SK-N-SH (cell line): ENCODE measurements around the gene SFMBT2. TPM values are rescaled to one million over a fixed set of nuclear protein-coding genes. Genes with fewer than 3 reads are reported as not detected.

ENCODE experiments used
- CTCF ChIA-PET: fragments of 300-600, 350-600 bp; formaldehyde crosslinking; extraction: SDS; loops from one replicate; lab custom pipeline; 2021; lab: Yijun Ruan, JAX
- POLR2A ChIA-PET: fragments of 350-600 bp; sonication (Branson Sonifier 250); formaldehyde crosslinking; extraction: SDS; loops from one replicate; lab custom pipeline; 2020; ENCODE audit warnings: antibody characterized with exemption, inconsistent platforms; lab: Yijun Ruan, JAX
- DNase-seq: peaks from one replicate; pipeline ENCODE4 v3.0.0; 2012
- H2AFZ ChIP-seq: fragments of 200-600 bp; sonication (generic); 2 replicates; pipeline ENCODE4 v1.8.1; 2016; ENCODE audit warnings: antibody characterized with exemption, mild to moderate bottlenecking, low read depth
- H3F3A ChIP-seq: fragments of 200-600 bp; sonication (generic); replicated peaks from 2 replicates; pipeline ENCODE3; 2016; ENCODE audit warnings: antibody characterized with exemption, mild to moderate bottlenecking; ENCODE audit not compliant: insufficient read depth
- H3K27ac ChIP-seq, 2 experiments: fragments of 200-500 bp in 1 of 2; fragments of 200-600 bp in 1 of 2; sonication (Bioruptor generic) in 1 of 2; sonication (generic), shearing (Covaris generic) in 1 of 2; 2 replicates each; pipeline versions ENCODE4 v1.5.1 to v1.6.1; 2014 to 2016; ENCODE audit warnings: low read depth in 2 of 2, inconsistent platforms in 1 of 2, low read length in 1 of 2, mild to moderate bottlenecking in 1 of 2, mixed read lengths in 1 of 2
- H3K27me3 ChIP-seq: fragments of 200-600 bp; sonication (generic), shearing (Covaris generic); 2 replicates; pipeline ENCODE4 v1.6.1; 2016; ENCODE audit warnings: mixed run types; ENCODE audit not compliant: insufficient read depth
- H3K36me3 ChIP-seq, 2 experiments: fragments of 200-500 bp in 1 of 2; fragments of 200-600 bp in 1 of 2; sonication (Bioruptor generic) in 1 of 2; sonication (generic) in 1 of 2; replicated peaks in 1 of 2; 2 replicates each; pipeline versions ENCODE3 to v1.5.1; 2014 to 2016; ENCODE audit warnings: low read length in 1 of 2, mild to moderate bottlenecking in 1 of 2; ENCODE audit not compliant: insufficient read depth in 2 of 2, control insufficient read depth in 1 of 2
- H3K4me1 ChIP-seq, 2 experiments: fragments of 200-500 bp in 1 of 2; fragments of 200-600 bp in 1 of 2; sonication (Bioruptor generic) in 1 of 2; sonication (generic), shearing (Covaris generic) in 1 of 2; 2 replicates each; pipeline versions ENCODE4 v1.5.1 to v1.6.1; 2014 to 2016; ENCODE audit warnings: low read depth in 1 of 2, low read length in 1 of 2, mixed run types in 1 of 2; ENCODE audit not compliant: insufficient read depth in 2 of 2, control insufficient read depth in 1 of 2
- H3K4me2 ChIP-seq: fragments of 200-600 bp; sonication (generic), shearing (Covaris generic); 2 replicates; pipeline ENCODE4 v1.6.1; 2017; ENCODE audit warnings: mixed run types
- H3K4me3 ChIP-seq, 2 experiments: fragments of 200-500 bp in 1 of 2; fragments of 200-600 bp in 1 of 2; sonication (Bioruptor generic) in 1 of 2; sonication (generic), shearing (Covaris generic) in 1 of 2; 2 replicates each; pipeline versions ENCODE4 v1.5.1 to v1.8.1; 2014 to 2016; ENCODE audit warnings: low read depth in 2 of 2, inconsistent platforms in 1 of 2, low read length in 1 of 2, mild to moderate bottlenecking in 1 of 2, mixed read lengths in 1 of 2, moderate library complexity in 1 of 2
- H3K79me2 ChIP-seq: fragments of 200-600 bp; sonication (generic); 2 replicates; pipeline ENCODE4 v1.8.1; 2017; ENCODE audit warnings: mild to moderate bottlenecking; ENCODE audit not compliant: insufficient read depth
- H3K9ac ChIP-seq: fragments of 200-600 bp; sonication (generic); 2 replicates; pipeline ENCODE4 v1.6.1; 2017; ENCODE audit warnings: mixed run types
- H3K9me2 ChIP-seq: fragments of 200-600 bp; sonication (generic); 2 replicates; pipeline ENCODE4 v1.6.1; 2017; ENCODE audit warnings: mixed run types
- H3K9me3 ChIP-seq: fragments of 200-600 bp; sonication (generic); 2 replicates; pipeline ENCODE4 v1.6.1; 2017; ENCODE audit warnings: mixed run types, mild to moderate bottlenecking, moderate library complexity
- H4K20me1 ChIP-seq: fragments of 200-600 bp; sonication (generic); 2 replicates; pipeline ENCODE4 v1.6.1; 2017; ENCODE audit warnings: mild to moderate bottlenecking, mixed run types; ENCODE audit not compliant: insufficient read depth
- ELF1 ChIP-seq: IDR thresholded peaks from 2 replicates; pipeline ENCODE4 v1.4.0; 2012
- FOSL2 ChIP-seq: IDR thresholded peaks from 2 replicates; pipeline ENCODE4 v1.4.0; 2012; ENCODE audit warnings: low read depth, mild to moderate bottlenecking, moderate library complexity, borderline replicate concordance
- FOXJ3 ChIP-seq: sonication (generic); formaldehyde crosslinking; IDR thresholded peaks from 2 replicates; pipeline ENCODE4 v1.5.1; 2020; ENCODE audit warnings: mild to moderate bottlenecking, missing genetic modification reagents
- GATA2 ChIP-seq: sonication (generic); formaldehyde crosslinking; IDR thresholded peaks from 2 replicates; pipeline ENCODE4 v1.5.0; 2020; ENCODE audit warnings: mild to moderate bottlenecking, missing genetic modification reagents
- MEF2A ChIP-seq: IDR thresholded peaks from 2 replicates; pipeline ENCODE4 v1.4.0; 2012; ENCODE audit warnings: low read depth, borderline replicate concordance
- MXI1 ChIP-seq: IDR thresholded peaks from 2 replicates; pipeline ENCODE4 v1.6.1; 2012; ENCODE audit warnings: mild to moderate bottlenecking, low read depth, low read length, improper control_type of control experiment
- NFIC ChIP-seq: IDR thresholded peaks from 2 replicates; pipeline ENCODE4 v1.4.0; 2012; ENCODE audit warnings: borderline replicate concordance
- NRF1 ChIP-seq: IDR thresholded peaks from 2 replicates; pipeline ENCODE4 v1.6.1; 2012; ENCODE audit warnings: low read depth, mild to moderate bottlenecking, low read length
- POLR2AphosphoS5 ChIP-seq: IDR thresholded peaks from 2 replicates; pipeline ENCODE4 v1.6.1; 2012; ENCODE audit warnings: low read depth, low read length
- RAD21 ChIP-seq: IDR thresholded peaks from 2 replicates; pipeline ENCODE4 v1.6.1; 2012; ENCODE audit warnings: mild to moderate bottlenecking, low read length
- SMC3 ChIP-seq: IDR thresholded peaks from 2 replicates; pipeline ENCODE4 v1.6.1; 2012; ENCODE audit warnings: low read depth, low read length, improper control_type of control experiment
- TCF12 ChIP-seq: IDR thresholded peaks from 2 replicates; pipeline ENCODE4 v1.4.0; 2012
- TEAD4 ChIP-seq: IDR thresholded peaks from 2 replicates; pipeline ENCODE4 v1.4.0; 2012; ENCODE audit warnings: mild to moderate bottlenecking, borderline replicate concordance; ENCODE audit not compliant: insufficient read depth
- WGBS: methylation state at CpG from one replicate; pipeline ENCODE4 v1.1.6; 2017; ENCODE audit warnings: low lambda C conversion rate; 5-methylcytosine and 5-hydroxymethylcytosine counted together
- polyA plus RNA-seq, 3 experiments: library from polyadenylated mRNA; depleted of rRNA; stranded (reverse); fragments of >200 nt; gene quantifications; 2 replicates each; pipeline ENCODE4 v1.2.3, GENCODE V29; 2012
- TF ChIP-seq, protein P1 (sequence below): fragments of 150-350 bp; IDR thresholded peaks from 2 replicates; pipeline ENCODE4 v1.6.1; 2016; ENCODE audit warnings: mild to moderate bottlenecking, low read depth, low read length
- TF ChIP-seq, protein P2 (sequence below): IDR thresholded peaks from 2 replicates; pipeline ENCODE4 v1.4.0; 2012; ENCODE audit warnings: low read depth, borderline replicate concordance
- TF ChIP-seq, protein P3 (sequence below): IDR thresholded peaks from 2 replicates; pipeline ENCODE4 v1.6.1; 2012; ENCODE audit warnings: mild to moderate bottlenecking, low read depth, low read length, moderate library complexity
- TF ChIP-seq, protein P4 (sequence below): fragments of 200-600 bp; sonication (generic); IDR thresholded peaks from 2 replicates; pipeline ENCODE4 v1.6.1; 2017; ENCODE audit warnings: antibody characterized with exemption, mild to moderate bottlenecking, moderate library complexity
- TF ChIP-seq, protein P5 (sequence below): IDR thresholded peaks from 2 replicates; pipeline ENCODE4 v1.4.0; 2012; ENCODE audit warnings: low read depth, borderline replicate concordance
- TF ChIP-seq, protein P6 (sequence below): IDR thresholded peaks from 2 replicates; pipeline ENCODE4; 2012

Gene SFMBT2
- polyA plus RNA-seq, 1 of the 3 experiments (the other 2 are of a cell fraction): 0.20 TPM

DNA sequence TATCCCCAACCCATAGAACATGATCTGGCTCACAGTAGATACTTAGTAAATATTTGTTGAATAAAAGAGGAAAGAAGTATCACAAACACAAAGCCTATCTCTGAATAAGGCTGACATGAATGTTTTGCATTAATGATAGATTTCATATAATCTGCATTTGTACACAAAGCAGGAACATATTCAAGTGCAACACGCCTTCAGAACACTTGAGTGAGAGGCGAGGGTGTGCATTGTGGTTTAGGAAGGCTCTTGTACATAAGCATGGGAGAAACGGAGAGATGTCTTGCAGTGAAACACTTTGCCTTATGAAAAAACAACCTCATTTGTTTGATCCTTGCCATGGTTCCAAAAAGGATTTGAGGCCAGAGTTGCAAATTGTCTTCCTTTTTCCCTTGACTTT lies 14.1 kb upstream of the SFMBT2 start:
- Histone ChIP-seq H3K9me3 (no peaks in the 10 kb centered on the region), H3K4me2 (no peak overlapping the region), H3K79me2 (no peaks in the 10 kb centered on the region), H3K4me3 (no peak overlapping the region), H2AFZ (no peak overlapping the region), H3K4me1 (no peaks in the 10 kb centered on the region; a peak in 1 of 4 replicates), H3F3A (no peaks in the 10 kb centered on the region), H3K36me3 (no peaks in the 10 kb centered on the region), H3K27ac (no peak overlapping the region), H3K27me3 (no peaks in the 10 kb centered on the region; the same call in 1 of the 2 replicates), H4K20me1 (no peaks in the 10 kb centered on the region), H3K9ac (no peak overlapping the region), H3K9me2 (no peaks in the 10 kb centered on the region)
- ChIA-PET POLR2A (no interaction called here), CTCF (interaction anchor here (1.7 kb wide), 1 partner anchor 8 kb away, joined by 8 read pairs; no protein-coding TSS in a partner anchor)
- DNase-seq: no peak
- WGBS: 41% methylated on average over 3 of the region's 3 CpGs
- no peak for TF ChIP-seq MEF2A
- no peak for TF ChIP-seq TEAD4
- TF ChIP-seq NFIC: no peak
- TF ChIP-seq, protein P1, sequence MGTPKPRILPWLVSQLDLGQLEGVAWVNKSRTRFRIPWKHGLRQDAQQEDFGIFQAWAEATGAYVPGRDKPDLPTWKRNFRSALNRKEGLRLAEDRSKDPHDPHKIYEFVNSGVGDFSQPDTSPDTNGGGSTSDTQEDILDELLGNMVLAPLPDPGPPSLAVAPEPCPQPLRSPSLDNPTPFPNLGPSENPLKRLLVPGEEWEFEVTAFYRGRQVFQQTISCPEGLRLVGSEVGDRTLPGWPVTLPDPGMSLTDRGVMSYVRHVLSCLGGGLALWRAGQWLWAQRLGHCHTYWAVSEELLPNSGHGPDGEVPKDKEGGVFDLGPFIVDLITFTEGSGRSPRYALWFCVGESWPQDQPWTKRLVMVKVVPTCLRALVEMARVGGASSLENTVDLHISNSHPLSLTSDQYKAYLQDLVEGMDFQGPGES: no peak
- TF ChIP-seq, protein P2, sequence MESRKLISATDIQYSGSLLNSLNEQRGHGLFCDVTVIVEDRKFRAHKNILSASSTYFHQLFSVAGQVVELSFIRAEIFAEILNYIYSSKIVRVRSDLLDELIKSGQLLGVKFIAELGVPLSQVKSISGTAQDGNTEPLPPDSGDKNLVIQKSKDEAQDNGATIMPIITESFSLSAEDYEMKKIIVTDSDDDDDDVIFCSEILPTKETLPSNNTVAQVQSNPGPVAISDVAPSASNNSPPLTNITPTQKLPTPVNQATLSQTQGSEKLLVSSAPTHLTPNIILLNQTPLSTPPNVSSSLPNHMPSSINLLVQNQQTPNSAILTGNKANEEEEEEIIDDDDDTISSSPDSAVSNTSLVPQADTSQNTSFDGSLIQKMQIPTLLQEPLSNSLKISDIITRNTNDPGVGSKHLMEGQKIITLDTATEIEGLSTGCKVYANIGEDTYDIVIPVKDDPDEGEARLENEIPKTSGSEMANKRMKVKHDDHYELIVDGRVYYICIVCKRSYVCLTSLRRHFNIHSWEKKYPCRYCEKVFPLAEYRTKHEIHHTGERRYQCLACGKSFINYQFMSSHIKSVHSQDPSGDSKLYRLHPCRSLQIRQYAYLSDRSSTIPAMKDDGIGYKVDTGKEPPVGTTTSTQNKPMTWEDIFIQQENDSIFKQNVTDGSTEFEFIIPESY: no peak
- no peak for TF ChIP-seq FOSL2
- TF ChIP-seq, protein P3, sequence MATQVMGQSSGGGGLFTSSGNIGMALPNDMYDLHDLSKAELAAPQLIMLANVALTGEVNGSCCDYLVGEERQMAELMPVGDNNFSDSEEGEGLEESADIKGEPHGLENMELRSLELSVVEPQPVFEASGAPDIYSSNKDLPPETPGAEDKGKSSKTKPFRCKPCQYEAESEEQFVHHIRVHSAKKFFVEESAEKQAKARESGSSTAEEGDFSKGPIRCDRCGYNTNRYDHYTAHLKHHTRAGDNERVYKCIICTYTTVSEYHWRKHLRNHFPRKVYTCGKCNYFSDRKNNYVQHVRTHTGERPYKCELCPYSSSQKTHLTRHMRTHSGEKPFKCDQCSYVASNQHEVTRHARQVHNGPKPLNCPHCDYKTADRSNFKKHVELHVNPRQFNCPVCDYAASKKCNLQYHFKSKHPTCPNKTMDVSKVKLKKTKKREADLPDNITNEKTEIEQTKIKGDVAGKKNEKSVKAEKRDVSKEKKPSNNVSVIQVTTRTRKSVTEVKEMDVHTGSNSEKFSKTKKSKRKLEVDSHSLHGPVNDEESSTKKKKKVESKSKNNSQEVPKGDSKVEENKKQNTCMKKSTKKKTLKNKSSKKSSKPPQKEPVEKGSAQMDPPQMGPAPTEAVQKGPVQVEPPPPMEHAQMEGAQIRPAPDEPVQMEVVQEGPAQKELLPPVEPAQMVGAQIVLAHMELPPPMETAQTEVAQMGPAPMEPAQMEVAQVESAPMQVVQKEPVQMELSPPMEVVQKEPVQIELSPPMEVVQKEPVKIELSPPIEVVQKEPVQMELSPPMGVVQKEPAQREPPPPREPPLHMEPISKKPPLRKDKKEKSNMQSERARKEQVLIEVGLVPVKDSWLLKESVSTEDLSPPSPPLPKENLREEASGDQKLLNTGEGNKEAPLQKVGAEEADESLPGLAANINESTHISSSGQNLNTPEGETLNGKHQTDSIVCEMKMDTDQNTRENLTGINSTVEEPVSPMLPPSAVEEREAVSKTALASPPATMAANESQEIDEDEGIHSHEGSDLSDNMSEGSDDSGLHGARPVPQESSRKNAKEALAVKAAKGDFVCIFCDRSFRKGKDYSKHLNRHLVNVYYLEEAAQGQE: no peak
- no peak for TF ChIP-seq TCF12
- no peak for TF ChIP-seq MXI1
- no peak for TF ChIP-seq GATA2 (CRISPR knock-in tag)
- TF ChIP-seq SMC3: no peak
- TF ChIP-seq FOXJ3 (CRISPR knock-in tag): no peak
- no peak for TF ChIP-seq RAD21
- TF ChIP-seq, protein P4, sequence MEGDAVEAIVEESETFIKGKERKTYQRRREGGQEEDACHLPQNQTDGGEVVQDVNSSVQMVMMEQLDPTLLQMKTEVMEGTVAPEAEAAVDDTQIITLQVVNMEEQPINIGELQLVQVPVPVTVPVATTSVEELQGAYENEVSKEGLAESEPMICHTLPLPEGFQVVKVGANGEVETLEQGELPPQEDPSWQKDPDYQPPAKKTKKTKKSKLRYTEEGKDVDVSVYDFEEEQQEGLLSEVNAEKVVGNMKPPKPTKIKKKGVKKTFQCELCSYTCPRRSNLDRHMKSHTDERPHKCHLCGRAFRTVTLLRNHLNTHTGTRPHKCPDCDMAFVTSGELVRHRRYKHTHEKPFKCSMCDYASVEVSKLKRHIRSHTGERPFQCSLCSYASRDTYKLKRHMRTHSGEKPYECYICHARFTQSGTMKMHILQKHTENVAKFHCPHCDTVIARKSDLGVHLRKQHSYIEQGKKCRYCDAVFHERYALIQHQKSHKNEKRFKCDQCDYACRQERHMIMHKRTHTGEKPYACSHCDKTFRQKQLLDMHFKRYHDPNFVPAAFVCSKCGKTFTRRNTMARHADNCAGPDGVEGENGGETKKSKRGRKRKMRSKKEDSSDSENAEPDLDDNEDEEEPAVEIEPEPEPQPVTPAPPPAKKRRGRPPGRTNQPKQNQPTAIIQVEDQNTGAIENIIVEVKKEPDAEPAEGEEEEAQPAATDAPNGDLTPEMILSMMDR: no peak
- TF ChIP-seq, protein P5, sequence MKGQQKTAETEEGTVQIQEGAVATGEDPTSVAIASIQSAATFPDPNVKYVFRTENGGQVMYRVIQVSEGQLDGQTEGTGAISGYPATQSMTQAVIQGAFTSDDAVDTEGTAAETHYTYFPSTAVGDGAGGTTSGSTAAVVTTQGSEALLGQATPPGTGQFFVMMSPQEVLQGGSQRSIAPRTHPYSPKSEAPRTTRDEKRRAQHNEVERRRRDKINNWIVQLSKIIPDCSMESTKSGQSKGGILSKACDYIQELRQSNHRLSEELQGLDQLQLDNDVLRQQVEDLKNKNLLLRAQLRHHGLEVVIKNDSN: no peak
- TF ChIP-seq NRF1: no peak
- no peak for TF ChIP-seq ELF1
- TF ChIP-seq, protein P6, sequence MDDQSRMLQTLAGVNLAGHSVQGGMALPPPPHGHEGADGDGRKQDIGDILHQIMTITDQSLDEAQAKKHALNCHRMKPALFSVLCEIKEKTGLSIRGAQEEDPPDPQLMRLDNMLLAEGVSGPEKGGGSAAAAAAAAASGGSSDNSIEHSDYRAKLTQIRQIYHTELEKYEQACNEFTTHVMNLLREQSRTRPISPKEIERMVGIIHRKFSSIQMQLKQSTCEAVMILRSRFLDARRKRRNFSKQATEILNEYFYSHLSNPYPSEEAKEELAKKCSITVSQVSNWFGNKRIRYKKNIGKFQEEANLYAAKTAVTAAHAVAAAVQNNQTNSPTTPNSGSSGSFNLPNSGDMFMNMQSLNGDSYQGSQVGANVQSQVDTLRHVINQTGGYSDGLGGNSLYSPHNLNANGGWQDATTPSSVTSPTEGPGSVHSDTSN: no peak
- no peak for TF ChIP-seq POLR2AphosphoS5
